AML-193 (cell line): ENCODE measurements around the gene PKD2L2.
"Not testable (repeated sequence)": the region's sequence is repeated elsewhere in the genome, so short reads cannot be mapped to it uniquely, and the experiment has no call there.

ENCODE experiments used
- DNase-seq, 2 experiments: peaks; one replicate each; lab custom pipeline; 2025; lab: John Stamatoyannopoulos, UW

The PKD2L2 gene

DNA sequence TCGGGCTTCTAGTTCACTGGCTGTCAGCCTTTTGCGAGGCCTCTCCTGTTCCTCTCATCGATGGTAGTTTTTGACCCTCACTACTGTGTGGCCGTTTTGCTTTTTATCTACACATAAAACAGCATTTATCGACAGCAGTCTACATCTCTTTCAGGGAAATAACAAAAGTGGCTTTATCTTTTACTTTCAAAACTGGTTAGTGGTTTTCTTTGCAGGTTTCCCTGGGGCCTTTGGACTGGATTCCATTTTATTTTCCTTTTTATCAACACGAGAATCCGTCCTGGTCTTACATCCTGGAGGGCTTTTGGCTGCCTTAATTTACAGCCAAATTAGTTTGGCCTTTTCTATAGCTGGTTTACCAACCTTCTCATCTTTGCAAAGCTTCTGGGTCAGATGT, 793 bp upstream of the PKD2L2 start:
- DNase-seq, result no peak

DNA sequence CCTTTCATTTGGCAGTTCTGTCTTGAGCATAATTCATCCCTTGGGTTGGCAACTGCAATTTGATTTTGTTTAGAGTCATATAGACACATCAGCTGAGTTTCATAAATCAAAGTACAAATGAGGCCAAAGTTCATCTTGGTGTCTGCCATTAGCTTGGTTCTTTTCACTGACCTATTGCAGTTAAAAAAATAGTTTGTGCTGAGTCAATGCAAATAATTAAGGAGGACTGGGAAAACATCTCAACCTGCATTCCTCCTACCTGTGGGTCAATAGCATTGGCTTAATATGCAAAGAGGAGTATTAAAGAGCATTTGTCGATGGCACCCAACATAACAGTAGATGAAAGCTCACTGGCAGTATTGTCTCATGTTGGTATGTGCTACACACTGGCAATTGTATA, 1.6 kb downstream of the PKD2L2 start:
- no peak for DNase-seq

DNA sequence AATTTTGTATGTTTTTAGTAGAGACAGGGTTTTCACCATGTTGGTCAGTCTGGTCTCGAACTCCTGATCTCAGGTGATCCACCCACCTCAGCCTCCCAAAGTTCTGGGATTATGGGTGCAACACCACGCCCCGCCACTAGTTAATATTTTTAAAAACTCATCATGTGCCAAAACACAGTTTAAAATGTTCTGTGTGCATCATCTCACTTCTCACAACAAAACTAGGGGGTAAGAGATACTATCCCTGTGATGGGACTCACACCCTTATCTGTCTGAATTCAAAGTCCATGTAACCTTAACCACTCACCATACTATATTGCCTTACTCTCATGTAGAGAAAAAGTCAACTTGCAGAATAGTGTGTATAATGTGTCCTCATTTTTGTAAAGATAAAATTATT, 2.6 kb downstream of the PKD2L2 start:
- DNase-seq, result no peak

DNA sequence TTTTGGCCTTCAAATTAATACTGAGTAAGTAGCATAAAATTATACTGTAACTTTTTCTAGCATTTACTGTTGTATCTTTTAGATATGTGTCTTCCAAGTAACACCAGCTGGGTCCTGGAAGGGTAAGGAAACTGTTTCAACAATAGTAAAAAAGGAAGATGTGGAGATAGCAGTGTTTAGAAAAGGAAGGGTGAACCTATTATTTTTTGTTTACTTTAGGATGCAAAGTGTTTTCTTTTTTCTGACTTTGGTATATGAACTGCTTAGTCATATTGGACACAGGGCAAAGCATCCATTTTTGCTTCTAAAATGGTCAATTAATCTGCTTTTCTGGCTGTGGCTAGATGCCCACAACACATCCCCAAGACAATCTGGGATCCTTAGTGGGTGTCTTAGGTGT, 5.3 kb downstream of the PKD2L2 start:
- DNase-seq, result no peak

DNA sequence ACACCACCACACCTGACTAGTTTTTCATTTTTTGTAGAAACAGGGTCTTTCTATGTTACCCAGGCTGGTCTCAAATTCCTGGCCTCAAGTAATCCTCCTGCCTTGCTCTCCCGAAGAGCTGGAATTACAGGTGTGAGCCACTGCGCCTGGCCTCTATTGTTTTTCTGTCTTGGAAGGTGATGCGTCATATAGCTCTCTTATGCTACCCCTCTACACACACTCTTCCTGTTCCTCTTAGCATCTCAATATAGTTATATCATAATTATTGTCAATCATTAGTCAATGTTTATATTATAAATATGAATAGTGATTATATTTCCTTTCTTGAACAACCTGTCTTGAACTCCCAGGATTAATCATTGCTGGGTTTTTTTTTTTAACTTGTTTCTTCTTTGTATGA, 7.3 kb downstream of the PKD2L2 start:
- no peak for DNase-seq

DNA sequence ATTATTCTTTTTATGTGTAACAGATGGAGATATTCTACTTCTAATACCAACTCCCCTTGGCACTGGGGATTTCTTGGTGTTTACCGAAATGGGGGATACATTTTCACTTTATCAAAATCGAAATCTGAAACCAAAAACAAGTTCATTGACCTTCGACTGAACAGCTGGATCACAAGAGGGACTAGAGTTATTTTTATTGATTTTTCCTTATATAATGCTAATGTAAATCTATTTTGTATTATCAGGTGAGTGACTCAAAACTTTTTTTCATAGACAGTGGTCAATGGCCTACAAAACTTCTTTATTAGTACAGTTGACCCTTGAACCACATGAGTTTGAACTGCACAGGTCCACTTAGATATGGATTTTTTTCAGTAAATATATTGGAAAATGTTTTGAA, 10.2 kb downstream of the PKD2L2 start:
- no peak for DNase-seq

DNA sequence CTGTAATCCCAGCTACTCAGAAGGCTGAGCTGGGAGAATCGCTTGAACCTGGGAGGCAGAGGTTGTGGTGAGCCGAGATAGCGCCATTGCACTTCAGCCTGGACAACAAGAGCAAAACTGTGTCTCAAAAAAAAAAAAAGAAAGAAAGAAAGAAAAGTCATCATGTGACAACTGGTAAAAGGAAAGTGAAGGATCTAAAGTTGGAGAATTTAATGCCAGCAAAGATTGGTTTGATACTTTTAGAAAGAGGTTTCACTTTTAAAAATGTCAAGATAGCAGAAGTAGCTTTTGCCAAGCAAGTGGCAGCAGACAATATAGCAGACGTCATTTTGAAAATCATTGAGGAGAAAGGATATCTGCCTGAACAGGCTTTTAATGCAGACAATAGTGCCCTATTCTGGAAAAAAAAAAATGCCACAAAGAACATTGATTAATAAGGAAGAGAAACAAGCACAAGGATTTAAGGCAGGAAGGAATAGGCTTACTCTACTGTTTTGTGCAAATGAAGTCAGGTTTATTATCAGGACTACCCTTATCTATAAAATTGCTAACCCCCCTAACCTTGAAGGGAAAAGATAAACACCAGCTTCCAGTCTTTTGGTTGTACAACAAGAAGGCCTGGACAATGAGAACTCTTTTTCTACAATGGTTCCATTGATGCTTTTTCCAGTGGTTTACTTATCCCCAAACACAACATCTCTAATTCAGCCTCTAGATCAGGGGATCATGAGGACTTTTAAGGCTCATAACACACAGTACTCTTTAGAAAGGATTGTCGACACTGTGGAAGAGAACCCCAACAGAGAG, 12.0 kb downstream of the PKD2L2 start:
- no peak for DNase-seq

DNA sequence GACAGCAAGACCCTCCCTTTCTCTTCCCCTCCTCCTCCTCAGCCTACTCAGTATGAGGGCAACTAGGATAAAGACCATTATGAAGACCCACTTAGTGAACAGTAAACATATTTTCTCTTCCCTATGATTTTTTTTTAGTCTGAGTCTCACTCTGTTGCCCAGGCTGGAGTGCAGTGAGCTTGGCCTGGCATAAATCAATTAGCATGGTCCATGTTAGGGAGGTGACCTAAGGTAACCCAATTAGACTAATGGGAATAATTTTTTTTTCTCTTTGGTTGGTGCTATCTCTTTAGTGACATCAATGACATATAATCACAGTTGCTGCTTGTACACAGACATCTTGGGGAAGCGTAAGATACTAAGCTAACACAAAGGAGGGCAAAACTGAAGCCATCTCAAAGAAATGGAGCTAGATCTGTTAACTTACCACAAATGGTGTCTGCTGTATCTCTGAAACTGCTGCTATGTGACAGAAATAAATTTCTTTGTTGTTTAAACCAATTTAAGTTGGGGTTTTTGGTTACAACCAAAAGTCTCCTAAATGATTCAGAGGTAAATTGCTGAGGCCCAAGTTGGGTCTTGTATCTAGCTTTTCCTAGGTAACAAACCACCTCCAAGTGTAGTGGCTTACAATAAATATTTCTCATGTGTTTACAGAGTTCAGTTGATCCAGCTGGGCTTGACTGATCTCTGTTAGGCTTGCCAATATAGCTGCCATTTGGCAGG, 13.3 kb downstream of the PKD2L2 start:
- no peak for DNase-seq

DNA sequence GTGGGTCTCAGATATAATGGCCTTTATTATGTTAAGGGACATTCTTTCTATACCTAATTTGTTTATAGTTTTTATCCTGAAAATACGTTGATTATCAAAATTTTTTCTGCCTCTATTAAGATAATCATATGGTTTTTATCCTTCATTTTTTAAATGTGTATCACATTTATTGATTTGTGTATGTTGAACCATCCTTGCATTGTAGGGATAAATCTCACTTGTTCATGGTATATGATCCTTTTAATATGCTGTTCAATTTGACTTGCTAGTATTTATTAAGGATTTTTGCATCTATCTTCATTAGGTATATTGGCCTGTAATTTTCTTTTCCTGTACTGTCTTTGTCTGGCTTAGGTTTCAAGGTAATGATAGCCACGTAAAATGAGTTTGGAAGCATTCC, 25.5 kb downstream of the PKD2L2 start:
- no peak for DNase-seq

DNA sequence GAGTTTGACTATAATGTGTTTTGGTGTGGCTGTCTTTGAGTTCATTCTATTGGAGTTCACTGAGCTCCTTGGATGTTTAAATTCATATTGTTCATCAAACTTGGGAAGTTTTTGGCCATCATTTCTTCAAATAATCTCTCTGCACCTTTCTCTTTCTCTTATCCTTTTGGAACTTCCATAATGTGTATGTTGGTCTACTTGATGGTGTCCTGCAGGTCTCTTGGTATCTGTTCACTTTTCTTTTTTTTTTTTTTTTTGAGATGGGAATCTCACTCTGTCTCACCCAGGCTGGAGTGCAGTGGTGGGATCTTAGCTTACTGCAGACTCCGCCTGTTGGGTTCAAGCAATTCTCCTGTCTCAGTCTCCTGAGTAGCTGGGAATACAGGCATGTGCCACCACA, 27.7 kb downstream of the PKD2L2 start:
- DNase-seq, result no peak

DNA sequence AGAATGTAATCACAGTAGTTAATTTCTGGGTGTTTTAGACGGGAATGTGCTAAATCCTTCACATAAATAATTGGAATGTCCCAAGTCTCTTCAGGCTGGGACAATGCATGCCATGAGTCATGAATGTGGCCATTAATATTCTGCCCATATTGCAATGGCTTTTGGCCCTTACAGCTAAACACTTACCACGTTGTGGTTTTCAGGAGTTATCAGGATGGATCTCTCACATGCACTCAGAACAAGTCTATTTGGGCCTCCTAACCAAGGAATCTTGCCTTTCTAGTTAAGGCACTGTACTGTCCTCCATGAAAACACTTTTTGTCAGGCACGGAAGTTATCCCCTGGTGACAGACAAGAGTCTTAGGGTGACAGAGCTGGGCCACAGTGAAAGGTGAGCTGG, 32.7 kb downstream of the PKD2L2 start:
- no peak for DNase-seq

DNA sequence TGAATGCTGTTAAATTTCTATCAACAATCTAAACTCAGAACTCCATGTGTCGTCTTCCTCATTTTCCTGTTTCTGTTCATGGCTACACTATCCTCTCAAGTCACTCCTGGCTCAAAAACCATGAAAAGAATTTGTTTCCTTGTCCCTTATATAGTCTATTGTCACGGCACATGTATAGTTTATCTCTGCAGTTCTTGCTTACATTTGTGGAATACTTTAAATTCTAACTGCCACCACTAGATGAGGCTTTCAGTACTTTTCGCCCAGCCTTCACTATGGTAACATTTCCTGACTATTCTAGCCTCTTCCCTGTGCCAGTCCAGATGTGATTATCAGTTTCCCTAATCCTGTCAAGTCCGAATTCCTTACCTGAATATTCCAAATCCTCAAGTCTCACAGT, 34.6 kb downstream of the PKD2L2 start:
- no peak for DNase-seq

DNA sequence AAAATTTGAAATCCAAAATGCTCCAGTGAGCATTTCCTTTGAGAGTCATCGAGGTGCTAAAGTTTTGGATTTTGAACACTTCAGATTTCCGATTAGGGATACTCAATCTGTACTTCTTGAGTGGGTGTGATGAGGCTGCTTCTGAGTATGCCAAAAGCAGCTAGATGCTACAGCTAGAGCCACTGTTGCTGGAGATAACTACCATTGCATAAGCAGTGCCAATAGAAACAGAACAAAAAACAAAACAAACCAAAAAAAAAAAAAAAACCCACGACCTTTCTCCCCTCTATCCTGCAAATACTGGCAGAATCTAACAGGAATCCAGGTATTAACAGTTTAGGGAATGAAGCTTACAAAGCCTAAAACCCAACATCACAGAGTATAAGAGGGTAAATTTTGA, 43.5 kb downstream of the PKD2L2 start:
- DNase-seq, result no peak

DNA sequence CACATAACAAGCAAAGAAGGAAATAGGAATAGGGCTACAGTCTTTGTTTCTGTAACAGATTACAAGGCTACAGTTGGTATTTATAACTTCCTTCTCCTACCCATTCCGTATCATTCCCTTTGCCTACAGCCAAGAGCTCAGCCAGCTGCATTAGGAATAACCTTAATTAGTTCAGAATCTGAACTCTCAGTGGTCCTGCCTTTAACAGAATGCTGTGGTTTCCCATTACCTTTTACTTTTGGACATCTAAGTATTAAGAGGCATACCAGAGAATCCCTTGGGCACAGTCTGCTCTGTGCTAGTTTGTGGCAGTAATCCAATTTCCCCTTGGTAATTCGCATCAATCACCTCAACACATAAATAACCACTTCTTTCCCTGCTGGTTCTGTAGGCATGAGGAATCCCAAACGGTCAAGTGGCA, 44.2 kb downstream of the PKD2L2 start:
- DNase-seq, result no peak

DNA sequence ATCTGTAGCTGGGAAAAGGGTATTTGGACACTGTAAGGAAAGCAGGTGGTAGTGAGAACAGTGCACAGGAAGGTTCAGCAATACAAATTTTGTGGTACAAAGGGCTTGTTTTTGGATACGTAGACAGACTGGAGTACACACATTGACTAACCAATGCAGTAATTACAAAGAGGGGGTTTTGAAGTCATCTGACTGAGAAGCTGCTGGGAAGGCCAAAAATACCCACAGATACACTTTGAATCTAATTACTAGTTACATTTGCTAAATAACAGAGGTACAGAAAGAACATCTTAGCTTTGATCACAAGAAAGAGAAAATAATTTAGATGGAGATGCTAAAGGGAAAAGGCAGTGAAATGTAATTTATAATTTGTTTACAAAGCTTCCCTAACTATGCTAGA, 45.9 kb downstream of the PKD2L2 start:
- DNase-seq, result no peak

DNA sequence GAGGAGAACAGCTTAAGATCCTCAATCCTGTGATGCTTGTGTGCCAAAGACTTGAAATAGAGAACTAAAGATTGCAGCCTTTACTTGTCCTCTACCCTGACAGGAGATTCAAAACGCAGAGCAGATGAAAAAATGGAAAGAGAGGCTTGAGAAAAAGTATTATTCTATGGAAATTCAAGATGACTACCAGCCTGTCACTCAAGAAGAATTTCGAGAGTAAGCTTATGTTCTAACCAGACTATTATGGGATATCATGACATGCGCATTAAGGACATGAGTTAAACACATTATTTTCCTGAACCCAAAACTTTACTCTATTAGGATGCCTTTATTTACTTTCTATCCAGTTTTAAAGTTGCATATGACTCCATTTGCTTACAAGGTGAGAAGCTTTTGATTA, 46.4 kb downstream of the PKD2L2 start:
- DNase-seq, result no peak

DNA sequence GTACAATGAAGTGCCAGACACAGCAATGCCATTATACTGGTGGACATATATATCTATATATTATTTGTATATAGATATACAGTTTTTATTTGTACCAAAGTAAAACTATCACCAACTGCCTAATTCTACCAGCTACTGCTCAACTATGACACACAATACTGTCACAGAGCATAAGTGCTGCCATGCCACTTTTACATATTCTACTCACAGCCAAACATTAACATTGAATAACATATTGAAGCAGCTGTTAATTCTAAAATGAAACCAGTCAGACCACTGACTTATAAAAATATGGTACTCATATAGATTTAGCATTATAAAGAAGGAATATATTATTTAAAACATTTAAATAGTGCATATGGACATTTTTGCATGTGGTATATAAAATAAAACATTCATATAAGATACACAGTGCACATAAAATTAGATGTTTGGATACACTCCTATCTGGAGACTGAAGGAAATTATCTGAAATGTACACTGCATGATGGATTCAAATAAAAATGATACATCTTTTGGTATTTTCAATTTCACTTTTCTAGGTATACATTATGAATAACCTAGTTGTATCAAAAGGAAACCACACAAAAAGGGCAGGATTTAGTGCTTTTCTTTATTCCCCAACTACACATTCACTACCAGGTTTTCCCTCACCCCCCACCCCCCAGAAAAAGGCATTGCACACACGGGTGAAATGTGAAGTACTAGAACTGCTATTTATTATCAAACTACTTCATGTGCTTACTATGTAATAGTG, 48.9 kb downstream of the PKD2L2 start:
- DNase-seq, result no peak

DNA sequence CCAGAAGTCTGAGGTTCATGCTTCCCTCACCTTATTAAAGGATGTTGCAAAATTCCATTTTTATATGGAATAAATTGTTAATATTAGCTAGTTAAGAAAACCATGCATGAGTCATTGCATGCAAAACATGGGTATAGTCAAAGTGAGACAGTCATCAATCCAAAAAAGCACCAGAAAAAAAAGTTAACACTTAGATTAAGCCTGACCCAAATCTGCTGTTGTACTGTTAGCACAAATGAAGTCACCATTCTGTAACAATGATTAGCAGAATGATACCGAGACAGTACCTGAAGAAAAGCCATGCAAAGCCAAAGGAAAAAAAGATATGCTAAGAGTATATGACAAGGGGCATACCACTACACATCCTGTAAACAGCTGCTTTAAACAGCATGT, 49.5 kb downstream of the PKD2L2 start:
- no peak for DNase-seq

DNA sequence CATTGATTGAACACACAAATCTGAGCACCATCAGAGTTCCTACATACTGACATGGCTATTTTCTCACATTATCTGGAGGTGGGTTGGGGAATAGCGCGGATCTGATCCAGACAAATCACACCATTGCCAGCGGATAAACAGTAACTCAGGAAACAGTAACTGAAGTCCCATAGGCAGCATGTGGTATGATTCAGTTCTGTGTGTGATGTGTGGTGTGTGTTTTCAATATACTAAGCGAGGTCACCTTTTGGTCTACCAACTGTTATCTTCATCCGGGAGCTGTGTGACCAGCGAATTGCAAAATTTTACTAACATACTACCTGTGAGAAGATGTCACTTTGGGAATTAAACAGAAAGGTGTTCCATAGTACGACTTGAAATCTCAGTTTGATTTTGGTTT, 50.1 kb downstream of the PKD2L2 start:
- peak in 1 of 2 experiments; percentile 20 for DNase-seq

DNA sequence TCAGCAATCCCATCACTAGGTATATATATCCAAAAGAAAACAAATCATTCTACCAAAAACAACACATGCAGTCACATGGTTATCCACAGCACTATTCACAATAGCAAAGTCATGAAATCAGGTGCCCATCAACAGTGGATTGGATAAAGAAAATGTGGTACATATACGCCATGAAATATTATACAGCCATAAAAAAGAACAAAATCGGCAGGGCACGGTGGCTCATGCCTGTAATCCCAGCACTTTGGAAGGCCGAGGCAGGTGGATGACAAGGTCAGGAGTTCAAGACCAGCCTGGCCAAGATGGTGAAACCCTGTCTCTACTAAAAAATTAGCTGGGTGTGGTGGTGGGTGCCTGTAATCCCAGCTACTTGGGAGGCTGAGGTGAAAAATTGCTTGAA, 55.0 kb downstream of the PKD2L2 start:
- DNase-seq, result not testable (repeated sequence)

DNA sequence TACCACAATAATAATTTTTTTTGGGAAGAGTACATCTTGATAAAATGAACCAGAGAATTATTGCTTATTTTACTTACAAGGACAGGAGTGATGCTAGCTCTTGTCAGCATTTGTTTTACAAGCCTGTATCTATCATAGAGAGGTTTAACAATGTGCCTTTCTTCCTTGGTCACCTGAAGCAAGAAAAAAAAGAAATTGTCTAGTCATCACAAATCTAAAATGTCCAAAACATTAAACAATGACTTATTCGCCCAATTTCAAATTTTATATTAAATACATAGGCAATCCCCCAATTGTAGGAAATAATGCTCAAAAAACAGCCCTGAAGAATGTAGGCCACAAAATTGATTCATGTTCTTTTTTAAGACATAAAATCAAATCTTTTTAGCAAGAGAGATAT, 56.6 kb downstream of the PKD2L2 start:
- DNase-seq, result no peak

DNA sequence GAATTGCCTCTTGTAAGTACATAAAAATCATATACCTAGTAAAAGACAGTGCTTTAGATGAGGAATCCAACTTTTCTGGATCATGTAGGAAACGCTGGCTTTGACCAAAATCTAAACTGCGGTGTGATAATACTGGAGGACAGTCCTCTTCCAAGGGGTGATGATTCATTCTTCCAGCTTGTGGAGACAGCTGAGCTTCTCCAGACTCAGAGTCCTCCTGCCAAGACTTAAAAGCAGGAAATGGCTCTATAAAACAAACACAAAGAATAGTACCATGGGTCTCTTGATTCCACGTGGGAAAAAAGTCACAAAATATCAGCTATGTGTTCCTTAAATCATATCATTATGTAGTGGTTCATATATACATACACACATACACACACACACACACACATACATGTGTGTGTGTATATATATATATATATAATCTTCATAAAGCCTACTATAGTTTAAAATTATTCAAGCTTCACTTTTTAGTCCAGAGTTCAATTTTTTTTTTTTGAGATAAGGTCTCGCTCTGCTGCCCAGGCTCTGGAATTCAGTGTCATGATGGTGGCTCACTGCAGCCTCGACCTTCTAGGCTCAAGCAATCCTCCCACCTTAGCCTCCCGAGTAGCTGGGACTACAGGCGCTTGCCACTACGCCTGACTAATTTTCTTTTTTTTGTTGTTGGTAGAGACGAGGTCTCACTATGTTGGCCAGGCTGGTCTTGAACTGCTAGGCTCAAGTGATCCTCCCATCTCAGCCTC, 65.0 kb downstream of the PKD2L2 start:
- no peak for DNase-seq
